HG03354 (cell line): ENCODE measurements around the gene ACAP2.

Source experiments
- ATAC-seq: cut with Tn5 transposase; IDR thresholded peaks from one replicate; pipeline ENCODE4 v1.9.1; 2021; ENCODE audit warnings: mild to moderate bottlenecking; ENCODE audit not compliant: unreplicated experiment, poor library complexity, severe bottlenecking

ACAP2 gene

DNA sequence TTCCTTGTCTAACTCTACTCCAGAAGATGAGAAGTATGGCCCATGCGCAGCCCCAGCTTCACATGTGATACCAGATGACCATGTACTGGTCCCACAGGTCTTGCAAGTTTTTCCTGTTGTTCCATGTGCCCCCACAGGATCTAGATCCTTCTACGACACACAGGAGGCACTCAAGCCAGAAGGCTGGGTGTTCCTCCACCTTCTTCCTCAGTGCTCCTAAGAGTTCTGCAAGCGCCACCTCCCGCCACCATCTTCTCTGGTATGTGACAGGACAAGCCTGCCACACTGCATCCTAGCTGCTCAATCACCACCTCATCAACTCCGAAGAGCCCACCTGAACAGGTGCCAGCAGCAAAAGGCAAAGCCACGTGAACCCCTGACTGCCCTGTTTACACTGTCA, 214.9 kb downstream of the ACAP2 start:
- no peak for ATAC-seq

DNA sequence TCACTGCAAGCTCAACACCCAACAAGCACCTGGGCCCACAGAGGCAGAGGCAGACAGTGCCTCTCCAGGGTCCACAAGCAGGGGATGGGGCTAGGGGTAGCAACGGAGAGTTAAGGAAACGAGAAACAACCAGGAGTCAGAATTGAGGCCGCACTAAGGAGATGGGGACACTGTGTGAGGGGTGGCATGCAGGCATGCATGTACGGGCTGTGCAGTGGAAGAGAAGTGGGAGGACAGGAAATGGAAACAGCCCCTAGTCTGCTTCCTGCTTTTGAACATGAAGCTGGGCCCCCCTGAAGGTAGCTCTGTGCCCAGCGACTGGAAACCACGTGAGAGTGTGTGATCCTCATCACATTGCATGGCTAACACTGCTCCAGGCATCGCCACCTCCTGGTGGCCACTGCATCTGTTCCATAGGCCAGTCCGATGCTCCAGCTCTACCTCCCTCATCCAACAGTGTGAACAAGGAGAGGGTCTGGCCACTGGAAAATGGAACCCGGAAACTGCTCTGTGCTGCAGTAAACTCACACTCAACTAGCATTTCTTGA, 215.8 kb downstream of the ACAP2 start:
- no peak for ATAC-seq

DNA sequence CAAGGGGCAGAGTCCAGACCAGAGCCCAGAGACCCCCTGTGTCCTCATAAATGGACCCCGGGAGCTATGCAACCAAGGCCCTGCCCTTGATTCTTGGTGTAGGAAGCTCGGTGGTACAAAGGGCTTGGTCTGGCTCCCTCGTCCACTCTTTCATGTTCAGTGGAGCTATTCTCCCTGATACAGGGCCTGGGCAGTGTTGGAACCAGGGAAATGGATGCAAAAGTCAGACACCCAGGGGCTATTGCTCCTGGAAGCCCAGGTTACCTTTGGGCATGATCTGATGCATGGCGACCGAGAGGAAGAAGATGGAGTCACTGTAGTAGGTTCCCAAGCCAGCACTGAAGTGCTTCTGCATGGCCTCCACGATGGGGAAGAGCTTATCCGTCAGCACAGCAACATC, 216.4 kb downstream of the ACAP2 start:
- no peak for ATAC-seq

GRCh38 chr3:195224980-195225580, 217.7 kb downstream of the ACAP2 start:
- no peak for ATAC-seq
